Lower lobe of right lung (tissue), 2 donors: Measurements from ENCODE around the gene P2RY13. TPM values are rescaled to one million over a fixed set of nuclear protein-coding genes. Genes with fewer than 3 reads are reported as not detected.
A peak's percentile ranks its signal among the peaks of the same experiment; 100 is the strongest.

Experiments
- ATAC-seq, 2 donors: fragments of 200-7000 bp; cut with Tn5 transposase; one replicate each; pipeline ENCODE4 v1.9.1; 2020 to 2022; ENCODE audit warnings: mild to moderate bottlenecking in 2 of 2, moderate library complexity in 2 of 2
- DNase-seq: peaks from one replicate; pipeline ENCODE4 v3.0.0-alpha.2; 2020
- H3K27ac ChIP-seq: fragments of 200-600 bp; one replicate; pipeline ENCODE4 v1.8.0; 2022
- H3K27me3 ChIP-seq: fragments of 200-600 bp; one replicate; pipeline ENCODE4 v1.8.0; 2022; ENCODE audit warnings: low read depth
- H3K36me3 ChIP-seq: fragments of 200-600 bp; one replicate; pipeline ENCODE4 v1.8.0; 2022; ENCODE audit warnings: mild to moderate bottlenecking
- H3K4me1 ChIP-seq: fragments of 200-600 bp; one replicate; pipeline ENCODE4 v1.8.0; 2022
- H3K4me3 ChIP-seq: fragments of 200-600 bp; one replicate; pipeline ENCODE4 v1.8.0; 2022; ENCODE audit warnings: mild to moderate bottlenecking
- H3K9me3 ChIP-seq: fragments of 200-600 bp; one replicate; pipeline ENCODE4 v1.8.0; 2022
- intact Hi-C: fragments of 100-400 bp; cut with DNase I; formaldehyde crosslinking; loops from one replicate; pipeline ENCODE4 v1.11.0; 2022
- total RNA-seq: library from RNA; stranded (reverse); fragmentation: NEBNext Ultra II Directional; extraction: Animal tissue kit (Norgen Biotek cat#: 25700); gene quantifications from one replicate; pipeline ENCODE4 v1.2.1, GENCODE V29; 2021
- TF ChIP-seq, protein P1 (sequence below): fragments of 200-600 bp; IDR thresholded peaks from one replicate; pipeline ENCODE4 v1.8.0; 2022; ENCODE audit warnings: antibody characterized with exemption, mild to moderate bottlenecking
- donor health status: DM: no; HTN: yes; CAD: no; lungs with severe emphysema.

The P2RY13 gene
- total RNA-seq, 1 donor from 2014 or later: 14.4 TPM

DNA sequence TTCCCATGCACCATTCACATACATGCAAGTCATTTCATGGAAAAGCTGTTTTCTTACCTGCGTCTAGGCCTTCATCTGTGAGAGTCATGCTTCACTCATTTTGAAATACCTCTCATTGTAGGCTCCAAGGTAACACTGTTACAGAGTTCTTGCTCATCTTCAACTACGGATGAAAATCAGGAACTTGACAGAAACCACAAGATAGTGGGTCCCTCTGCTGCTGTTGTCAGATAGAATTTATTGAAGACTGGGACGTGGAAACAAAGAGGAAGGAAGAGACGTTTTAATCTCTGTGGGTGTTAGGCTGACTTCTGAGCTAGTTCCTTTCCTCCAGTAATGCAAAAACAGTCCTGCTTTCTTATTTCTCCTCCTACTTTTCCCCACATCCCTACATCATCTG, 51.1 kb downstream of the P2RY13 start, which contains the start of gene P2RY14:
Gene P2RY14 (minus strand): TSS at position 313 of the 400 bp plus-strand sequence. CDS start 64,226 bp downstream, outside the sequence.
- Histone ChIP-seq H3K27ac (no peak within 1 kb of the TSS), H3K36me3 (no peaks in the 10 kb centered on the region), H3K27me3 (no peaks in the 10 kb centered on the region), H3K4me3 (no peak within 1 kb of the TSS), H3K9me3 (no peaks in the 10 kb centered on the region), H3K4me1 (no peaks in the 10 kb centered on the region)
- TF ChIP-seq, protein P1, sequence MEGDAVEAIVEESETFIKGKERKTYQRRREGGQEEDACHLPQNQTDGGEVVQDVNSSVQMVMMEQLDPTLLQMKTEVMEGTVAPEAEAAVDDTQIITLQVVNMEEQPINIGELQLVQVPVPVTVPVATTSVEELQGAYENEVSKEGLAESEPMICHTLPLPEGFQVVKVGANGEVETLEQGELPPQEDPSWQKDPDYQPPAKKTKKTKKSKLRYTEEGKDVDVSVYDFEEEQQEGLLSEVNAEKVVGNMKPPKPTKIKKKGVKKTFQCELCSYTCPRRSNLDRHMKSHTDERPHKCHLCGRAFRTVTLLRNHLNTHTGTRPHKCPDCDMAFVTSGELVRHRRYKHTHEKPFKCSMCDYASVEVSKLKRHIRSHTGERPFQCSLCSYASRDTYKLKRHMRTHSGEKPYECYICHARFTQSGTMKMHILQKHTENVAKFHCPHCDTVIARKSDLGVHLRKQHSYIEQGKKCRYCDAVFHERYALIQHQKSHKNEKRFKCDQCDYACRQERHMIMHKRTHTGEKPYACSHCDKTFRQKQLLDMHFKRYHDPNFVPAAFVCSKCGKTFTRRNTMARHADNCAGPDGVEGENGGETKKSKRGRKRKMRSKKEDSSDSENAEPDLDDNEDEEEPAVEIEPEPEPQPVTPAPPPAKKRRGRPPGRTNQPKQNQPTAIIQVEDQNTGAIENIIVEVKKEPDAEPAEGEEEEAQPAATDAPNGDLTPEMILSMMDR: no peak
- intact Hi-C loops: loop anchor here (5.0 kb wide), 1 partner anchor 51 kb away; no protein-coding TSS in a partner anchor
- DNase-seq (no peak), ATAC-seq (peak; percentile 68 to 76)

DNA sequence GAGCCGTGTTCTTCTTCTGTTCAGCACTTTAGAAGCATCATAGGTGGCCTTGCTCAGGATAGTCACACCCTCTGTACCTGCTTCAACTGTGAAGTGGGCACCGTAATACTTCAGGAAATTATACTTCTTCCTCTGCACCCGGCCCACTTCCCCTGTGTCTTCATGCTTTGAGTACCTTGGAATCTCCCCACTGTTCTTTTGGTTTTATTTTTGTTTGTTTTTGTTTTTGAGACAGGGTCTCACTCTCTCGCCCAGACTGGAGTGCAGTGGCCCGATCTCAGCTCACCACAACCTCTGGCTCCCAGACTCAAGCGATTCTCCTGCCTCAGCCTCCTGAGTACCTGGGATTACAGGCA, 52.7 kb downstream of the P2RY13 start:
- H3K27ac ChIP-seq: no peak overlapping the region
- TF ChIP-seq, protein P1: no peak

More for the DNA sequence above, 52.7 kb downstream of the P2RY13 start:
- Histone ChIP-seq H3K4me3 (no peak overlapping the region), H3K4me1 (no peaks in the 10 kb centered on the region), H3K36me3 (no peaks in the 10 kb centered on the region), H3K9me3 (no peaks in the 10 kb centered on the region), H3K27me3 (no peaks in the 10 kb centered on the region)
- intact Hi-C loops: loop anchor here (5.0 kb wide), 1 partner anchor 49 kb away; no protein-coding TSS in a partner anchor
- no peak for ATAC-seq
- no peak for DNase-seq

Other genes starting within 250 kb of the P2RY13 start
- 0.44 TPM for gene MED12L, start 243.9 kb downstream of the P2RY13 start, total RNA-seq
- gene GPR171, start 126.3 kb downstream of the P2RY13 start, total RNA-seq: 1.3 TPM
- 5.7 TPM for gene P2RY14, start 51.0 kb downstream of the P2RY13 start, total RNA-seq
- 0.24 TPM for gene GPR87, start 12.7 kb downstream of the P2RY13 start, total RNA-seq
- gene P2RY12, start 55.2 kb upstream of the P2RY13 start, total RNA-seq: 6.2 TPM
- gene IGSF10, start 131.5 kb upstream of the P2RY13 start, total RNA-seq: 30.9 TPM